Regular cardiac myocyte (primary cell): ENCODE results near the gene SETDB2. TPM values are rescaled to one million over a fixed set of nuclear protein-coding genes. Genes with fewer than 3 reads are reported as not detected.

Experiments
- total RNA-seq: library from RNA; depleted of rRNA; stranded (reverse); fragments of >200 nt; gene quantifications from 2 replicates; pipeline ENCODE4 v1.2.3, GENCODE V29; 2014

Gene SETDB2
- 6.3 and 11.6 TPM in 2 replicates for total RNA-seq

GRCh38 chr13:49443704-49444523, at the start of gene SETDB2, which contains the start of gene CAB39L:
SETDB2 (plus strand) TSS chr13:49444274; CDS start chr13:49451894, 7,620 bp downstream.
CAB39L (minus strand) TSS chr13:49444064; CDS start chr13:49382910, 61,154 bp downstream.

GRCh38 chr13:49495783-49496762, 52.0 kb downstream of the SETDB2 start, which contains the start of gene PHF11:
PHF11 (plus strand) TSS chr13:49495953; CDS start chr13:49496002, 49 bp downstream.

Other genes with a start within 250 kb of the SETDB2 start
- gene MLNR, start 223.9 kb upstream of the SETDB2 start, total RNA-seq, result under 0.01 TPM in 1 of 2 replicates, not detected in the other
- 3.1 and 3.5 TPM in 2 replicates for gene CDADC1, start 196.3 kb upstream of the SETDB2 start, total RNA-seq
- gene CAB39L, start 210 bp upstream of the SETDB2 start, total RNA-seq, result 7.5 and 7.9 TPM in 2 replicates
- gene PHF11, start 51.7 kb downstream of the SETDB2 start, total RNA-seq, result 12.8 and 16.3 TPM in 2 replicates
- 16.7 and 21.4 TPM in 2 replicates for gene RCBTB1, start 141.3 kb downstream of the SETDB2 start, total RNA-seq
- under 0.01 TPM in 1 of 2 replicates, not detected in the other for gene ARL11, start 184.2 kb downstream of the SETDB2 start, total RNA-seq
- 56.9 and 71.1 TPM in 2 replicates for gene EBPL, start 247.2 kb downstream of the SETDB2 start, total RNA-seq